Tongue (tissue), 2 donors: Measurements from ENCODE around the gene LARGE1. TPM values are rescaled to one million over a fixed set of nuclear protein-coding genes. Genes with fewer than 3 reads are reported as not detected.
A peak's percentile ranks its signal among the peaks of the same experiment; 100 is the strongest.

Source experiments
- DNase-seq: peaks from one replicate; pipeline ENCODE4 v3.0.0-alpha.2; 2015
- total RNA-seq: library from RNA; depleted of rRNA; stranded (reverse); fragments of >200 nt; gene quantifications from one replicate; pipeline ENCODE4 v1.2.3, GENCODE V29; 2014

LARGE1 gene
- total RNA-seq, 1 donor from 2014 or later: 18.3 TPM

- DNase-seq: peak; percentile 64
Observed at GRCh38 chr22:33853200-33854097, 66.8 kb downstream of the LARGE1 start.

- peak; percentile 59 for DNase-seq
Observed at GRCh38 chr22:33851821-33852384, 68.4 kb downstream of the LARGE1 start.

- DNase-seq: no peak
Observed at GRCh38 chr22:33851240-33851639, 69.0 kb downstream of the LARGE1 start.

- DNase-seq: peak; percentile 37
Observed at GRCh38 chr22:33850724-33851123, 69.6 kb downstream of the LARGE1 start.

- DNase-seq: no peak
Observed at GRCh38 chr22:33850193-33850592, 70.1 kb downstream of the LARGE1 start.

GRCh38 chr22:33848251-33848650, 72.0 kb downstream of the LARGE1 start:
- DNase-seq: no peak

GRCh38 chr22:33844273-33844672, 76.0 kb downstream of the LARGE1 start:
- DNase-seq: no peak

GRCh38 chr22:33842421-33843094, 77.7 kb downstream of the LARGE1 start:
- no peak for DNase-seq

- DNase-seq: no peak
Observed at GRCh38 chr22:33842006-33842354, 78.3 kb downstream of the LARGE1 start.

- no peak for DNase-seq
Observed at GRCh38 chr22:33841281-33842005, 78.8 kb downstream of the LARGE1 start.

- DNase-seq: no peak
Observed at GRCh38 chr22:33838644-33839043, 81.6 kb downstream of the LARGE1 start.

GRCh38 chr22:33837826-33838225, 82.5 kb downstream of the LARGE1 start:
- no peak for DNase-seq

GRCh38 chr22:33835265-33835664, 85.0 kb downstream of the LARGE1 start:
- DNase-seq: peak; percentile 54

- peak; percentile 58 for DNase-seq
Observed at GRCh38 chr22:33832558-33833151, 87.6 kb downstream of the LARGE1 start.

- DNase-seq: no peak
Observed at GRCh38 chr22:33831651-33832050, 88.6 kb downstream of the LARGE1 start.

GRCh38 chr22:33831207-33831606, 89.1 kb downstream of the LARGE1 start:
- DNase-seq: no peak

- DNase-seq: no peak
Observed at GRCh38 chr22:33829546-33830280, 90.6 kb downstream of the LARGE1 start.

GRCh38 chr22:33828302-33828701, 92.0 kb downstream of the LARGE1 start:
- no peak for DNase-seq

- no peak for DNase-seq
Observed at GRCh38 chr22:33825761-33826160, 94.5 kb downstream of the LARGE1 start.

GRCh38 chr22:33823552-33823951, 96.7 kb downstream of the LARGE1 start:
- no peak for DNase-seq

GRCh38 chr22:33821290-33821689, 99.0 kb downstream of the LARGE1 start:
- no peak for DNase-seq
